SK-N-SH treated with all-trans-retinoic acid at 6 μM for 48 hours (cell line): ENCODE measurements around the gene HECTD4.

Experiments used
- ARNTL ChIP-seq: fragments of 450-650 bp; formaldehyde crosslinking; IDR thresholded peaks from 2 replicates; pipeline ENCODE4 v1.5.0; 2020; ENCODE audit warnings: low read depth, mild to moderate bottlenecking, moderate library complexity, borderline replicate concordance
- CREB5 ChIP-seq: fragments of 250-450 bp; sonication (Bioruptor Pico); IDR thresholded peaks from 2 replicates; pipeline ENCODE4 v1.5.1; 2020; ENCODE audit warnings: low read depth, mild to moderate bottlenecking, moderate library complexity
- CSDC2 ChIP-seq: fragments of 250-450 bp; sonication (Bioruptor Pico); IDR thresholded peaks from 2 replicates; pipeline ENCODE4 v1.5.0; 2020; ENCODE audit warnings: mild to moderate bottlenecking, moderate library complexity
- OSR1 ChIP-seq: fragments of 250-450 bp; sonication (Bioruptor Pico); IDR thresholded peaks from 2 replicates; pipeline ENCODE4 v1.8.0; 2022; ENCODE audit warnings: moderate library complexity, mild to moderate bottlenecking, inconsistent platforms
- PATZ1 ChIP-seq: fragments of 250-450 bp; sonication (Bioruptor Pico); IDR thresholded peaks from 2 replicates; pipeline ENCODE4 v1.8.0; 2020; ENCODE audit warnings: mild to moderate bottlenecking, moderate library complexity, borderline replicate concordance
- PPARA ChIP-seq: fragments of 250-450 bp; sonication (Bioruptor Pico); IDR thresholded peaks from 2 replicates; pipeline ENCODE4 v1.5.0; 2020; ENCODE audit warnings: mild to moderate bottlenecking, borderline replicate concordance
- TCF4 ChIP-seq: fragments of 250-450 bp; sonication (Bioruptor Pico); IDR thresholded peaks from 2 replicates; pipeline ENCODE4 v1.8.0; 2021; ENCODE audit warnings: mild to moderate bottlenecking, moderate library complexity, borderline replicate concordance
- ZNF565 ChIP-seq: fragments of 450-650 bp; formaldehyde crosslinking; conservative IDR thresholded peaks from 2 replicates; pipeline ENCODE4 v1.5.0; 2020; ENCODE audit warnings: low read depth, mild to moderate bottlenecking, moderate library complexity
- ZNF70 ChIP-seq: fragments of 450-650 bp; formaldehyde crosslinking; IDR thresholded peaks from 2 replicates; pipeline ENCODE4 v1.5.0; 2020; ENCODE audit warnings: mild to moderate bottlenecking, moderate library complexity
- ZNF8 ChIP-seq: fragments of 450-650 bp; formaldehyde crosslinking; IDR thresholded peaks from 2 replicates; pipeline ENCODE4 v1.5.0; 2020; ENCODE audit warnings: mild to moderate bottlenecking, moderate library complexity

- no peak for TF ChIP-seq ZNF565 (CRISPR knock-in tag)
- TF ChIP-seq OSR1, result no peak
- TF ChIP-seq ARNTL, result no peak
- no peak for TF ChIP-seq CREB5 (CRISPR knock-in tag)
- TF ChIP-seq ZNF8 (CRISPR knock-in tag), result no peak
- no peak for TF ChIP-seq PATZ1 (CRISPR knock-in tag)
- no peak for TF ChIP-seq PPARA (CRISPR knock-in tag)
- TF ChIP-seq ZNF70, result no peak
- TF ChIP-seq CSDC2, result no peak
- no peak for TF ChIP-seq TCF4
Observed at GRCh38 chr12:112431965-112432364, 49.7 kb upstream of the HECTD4 start.
